Activated CD4-positive, CD25-positive, alpha-beta regulatory T cell (primary cell): Measurements from ENCODE around the gene BRD7.

Source experiments
- DNase-seq, 4 experiments: peaks; one replicate each; lab custom pipeline; 2025; lab: John Stamatoyannopoulos, UW

BRD7 gene

DNA sequence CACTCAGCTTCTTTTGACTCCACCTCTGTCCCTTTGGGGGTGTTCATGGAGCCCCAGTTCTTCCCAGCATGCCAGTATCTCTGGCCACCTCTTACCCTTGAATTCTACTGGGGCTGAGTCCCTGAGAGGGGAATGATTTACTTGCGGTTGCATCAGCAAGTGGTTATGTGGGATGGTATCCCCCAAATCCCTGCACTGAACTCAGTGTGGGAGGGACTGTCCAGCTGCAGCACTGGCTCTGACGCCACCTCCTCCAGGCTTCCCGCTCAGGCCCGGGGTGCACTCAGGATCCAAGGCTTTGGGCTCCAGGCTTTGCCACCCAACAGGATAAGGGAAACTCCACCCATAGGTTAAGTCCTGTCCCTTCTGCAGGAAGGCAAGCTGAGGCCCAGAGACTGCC lies 21.1 kb upstream of the BRD7 start:
- DNase-seq, result no peak

DNA sequence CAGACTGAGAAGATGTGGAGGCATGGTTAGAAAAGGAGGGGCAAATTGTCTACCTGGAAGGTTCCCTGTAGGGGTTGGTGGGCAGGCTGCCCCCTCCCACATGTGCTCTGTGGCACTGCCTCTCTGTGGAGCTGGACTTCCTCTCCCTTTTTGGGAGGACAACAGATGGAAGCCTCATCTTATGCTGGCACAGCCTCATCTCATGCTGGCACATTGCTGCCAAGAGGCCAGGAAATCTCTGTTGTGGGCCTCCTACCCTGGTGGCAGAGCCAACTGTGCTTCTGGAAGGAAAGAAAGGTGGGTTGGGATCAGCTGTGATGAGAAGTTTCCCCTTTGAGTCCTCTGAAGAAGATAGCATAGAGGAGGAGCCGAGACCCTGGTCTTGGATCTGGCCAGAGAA lies 19.7 kb upstream of the BRD7 start:
- no peak for DNase-seq

DNA sequence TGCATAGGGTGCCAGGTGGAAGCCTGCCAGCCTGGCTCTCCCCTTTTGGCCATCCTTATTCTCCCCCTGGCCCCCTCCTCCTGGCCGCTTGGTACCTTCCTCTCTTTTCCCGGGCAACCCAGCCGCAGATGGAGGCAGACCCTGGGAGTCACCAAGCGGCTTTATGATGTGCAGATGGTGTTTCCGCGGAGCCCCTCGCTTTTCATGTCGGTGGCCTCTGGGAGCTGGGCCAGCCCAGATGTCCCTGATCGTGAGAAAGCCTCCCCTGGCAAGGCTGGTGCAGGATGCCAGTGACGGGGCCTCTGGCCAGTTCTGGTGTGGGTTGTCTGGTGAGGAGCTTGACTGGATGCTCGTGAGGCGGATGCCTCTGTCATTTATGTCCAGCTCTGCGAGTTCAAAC lies 18.0 kb upstream of the BRD7 start:
- DNase-seq, result no peak

DNA sequence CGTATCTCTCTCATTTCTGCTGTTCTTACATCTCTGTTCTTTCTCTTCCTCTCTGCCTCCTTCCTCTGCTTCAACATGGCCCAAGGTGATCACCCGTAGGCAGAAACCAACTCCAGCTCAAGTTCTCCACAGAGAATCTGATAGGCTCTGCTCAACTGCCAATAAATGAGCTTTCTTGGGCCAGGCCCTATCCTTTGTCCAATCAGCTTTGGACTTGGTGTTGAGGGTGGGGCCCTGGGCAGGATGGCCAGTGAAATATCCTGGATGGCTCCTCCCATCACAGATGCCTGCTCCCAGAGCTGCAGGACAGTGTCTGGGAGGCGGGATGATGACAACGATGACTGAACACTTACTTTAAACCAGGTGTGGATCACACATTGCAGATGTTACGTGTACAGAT lies 17.4 kb upstream of the BRD7 start:
- DNase-seq, result no peak

DNA sequence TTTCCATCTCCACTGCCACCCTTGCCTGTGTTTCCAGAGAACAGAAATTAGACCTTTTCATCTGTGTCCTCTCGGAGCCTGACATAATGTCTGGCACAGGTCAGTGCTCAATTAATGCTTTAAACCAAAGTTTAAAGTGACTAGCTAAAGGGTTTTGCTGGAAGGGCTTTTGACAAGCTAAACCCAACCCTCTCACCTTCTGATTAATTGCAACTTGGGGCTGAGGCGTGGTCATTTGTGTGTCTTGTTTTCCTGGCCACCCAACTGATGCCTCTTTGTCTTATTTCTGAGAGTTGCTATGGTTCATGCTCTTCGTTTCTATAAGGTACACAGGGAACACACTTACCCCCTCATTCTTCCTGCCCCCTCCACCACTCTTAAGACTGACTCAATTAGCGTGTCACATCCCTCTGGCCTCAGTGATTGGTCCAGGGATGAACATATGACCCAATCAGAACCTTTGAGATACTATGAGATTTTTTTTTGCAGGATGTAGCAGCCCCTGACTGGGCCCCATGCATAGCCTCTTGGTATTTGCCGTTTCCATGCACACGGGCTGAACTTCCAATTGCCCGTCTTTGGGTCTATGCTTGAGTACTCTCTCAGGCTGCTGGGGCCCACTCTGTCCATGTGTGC lies 15.8 kb upstream of the BRD7 start:
- DNase-seq, result no peak

DNA sequence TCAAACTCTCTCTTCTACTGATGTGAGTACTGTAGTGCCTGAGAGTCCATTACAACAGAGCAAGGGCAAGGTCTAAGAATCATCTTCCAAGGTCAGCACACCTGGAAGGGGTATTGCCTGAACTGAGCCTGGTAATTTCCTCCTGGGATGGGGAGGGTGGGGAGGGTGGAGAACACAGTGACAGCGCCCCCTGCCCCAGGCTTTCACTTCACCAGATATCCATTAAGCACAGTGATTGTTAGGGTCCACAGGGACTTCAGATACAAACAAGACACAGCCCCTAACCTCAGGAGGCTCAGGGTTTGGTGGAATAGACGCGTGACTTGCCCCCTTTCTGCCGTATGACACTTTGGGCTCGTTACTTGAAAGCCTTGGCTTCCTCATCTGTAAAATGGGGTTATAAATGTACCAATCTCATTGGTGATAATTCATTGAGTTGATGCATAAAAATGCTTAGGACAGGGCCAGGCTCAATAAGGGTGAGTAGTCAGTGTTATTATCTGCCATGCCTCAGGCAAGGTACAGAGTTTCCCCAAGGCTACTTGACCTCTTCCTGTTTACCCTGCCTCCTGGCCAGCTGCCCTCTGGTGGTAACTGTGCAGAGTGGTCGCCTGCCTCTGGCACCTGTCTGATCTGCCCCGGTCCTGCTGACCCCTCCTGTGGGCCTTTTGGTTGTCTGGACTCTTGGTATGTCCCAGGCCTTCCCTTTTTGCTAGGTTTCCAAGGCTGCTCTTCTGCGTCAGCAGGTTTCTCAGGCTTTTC lies 13.1 kb upstream of the BRD7 start:
- no peak for DNase-seq

DNA sequence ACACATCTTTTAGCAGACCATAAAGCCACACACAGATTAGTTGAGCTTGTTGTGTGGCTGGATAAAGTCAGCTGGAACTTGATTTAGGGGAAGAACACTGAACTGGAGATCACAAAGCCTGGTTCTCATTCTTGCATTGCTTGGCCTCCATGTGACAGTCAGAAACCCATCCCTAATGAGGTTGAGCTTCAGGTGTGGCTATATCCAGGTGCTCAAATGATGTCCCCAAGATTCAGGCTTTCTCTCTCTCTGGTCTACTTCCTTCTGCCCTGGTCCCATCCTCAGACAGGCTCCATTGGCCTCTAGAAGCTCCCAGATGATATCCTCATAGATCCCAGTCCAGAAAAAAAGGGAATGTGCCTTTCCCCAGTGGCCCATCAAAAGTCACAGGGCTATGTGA lies 9.6 kb upstream of the BRD7 start:
- no peak for DNase-seq

DNA sequence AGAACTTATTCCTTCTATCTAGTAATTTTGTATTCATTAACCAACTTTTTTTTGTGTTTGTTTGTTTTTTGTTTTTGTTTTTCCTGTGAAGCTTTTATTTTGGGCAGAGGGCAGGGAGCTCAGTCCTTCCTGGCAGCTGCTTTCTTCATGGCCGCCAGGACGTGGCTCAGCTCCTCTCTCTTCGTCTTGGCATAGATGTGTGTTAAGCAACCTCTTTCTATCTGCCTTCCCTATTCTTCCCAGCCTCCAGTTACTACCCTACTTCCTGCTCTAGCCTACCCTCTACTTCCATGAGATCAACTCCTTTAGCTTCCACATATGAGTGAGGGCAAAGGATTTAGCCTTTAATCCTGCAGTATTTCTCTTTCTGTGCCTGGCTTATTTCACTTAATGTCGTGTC lies 8.2 kb upstream of the BRD7 start:
- no peak for DNase-seq

DNA sequence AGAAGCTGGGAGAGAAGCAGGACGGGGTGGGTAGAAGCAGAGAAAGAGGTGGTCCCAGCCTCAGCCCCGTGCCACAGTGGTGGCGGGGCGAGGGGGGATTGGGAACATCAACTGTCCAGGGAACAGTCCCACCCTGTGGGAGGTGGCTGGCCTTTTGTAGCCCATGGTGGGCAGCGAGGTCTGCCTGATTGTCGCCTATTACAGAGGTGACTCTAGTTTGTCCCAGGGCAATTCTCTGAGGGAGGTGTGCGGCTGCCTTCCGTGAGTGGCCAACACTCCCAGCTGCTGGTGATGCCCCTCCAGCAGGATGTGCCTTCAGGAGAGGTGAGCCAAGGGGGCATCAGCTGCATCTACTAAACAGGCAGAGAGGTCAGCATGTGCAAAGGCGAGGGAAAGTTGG lies 5.0 kb upstream of the BRD7 start:
- no peak for DNase-seq

DNA sequence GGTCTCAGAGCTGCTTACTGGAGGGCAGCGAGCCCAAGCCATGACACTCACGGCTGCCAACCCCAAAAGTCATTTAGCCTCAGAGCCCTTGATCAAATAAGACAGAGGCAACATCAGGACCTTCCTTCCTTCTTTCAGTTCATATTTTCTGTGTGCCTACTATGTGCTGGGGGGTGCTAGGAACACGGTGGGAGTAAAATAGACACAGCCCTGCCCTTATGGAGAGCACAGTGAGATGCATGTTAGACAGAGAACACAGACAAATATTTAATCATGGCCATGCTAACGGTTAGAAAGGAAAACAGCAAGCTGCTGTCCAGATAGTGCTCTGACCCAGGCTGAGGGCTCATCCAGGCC lies 4.5 kb upstream of the BRD7 start:
- no peak for DNase-seq

DNA sequence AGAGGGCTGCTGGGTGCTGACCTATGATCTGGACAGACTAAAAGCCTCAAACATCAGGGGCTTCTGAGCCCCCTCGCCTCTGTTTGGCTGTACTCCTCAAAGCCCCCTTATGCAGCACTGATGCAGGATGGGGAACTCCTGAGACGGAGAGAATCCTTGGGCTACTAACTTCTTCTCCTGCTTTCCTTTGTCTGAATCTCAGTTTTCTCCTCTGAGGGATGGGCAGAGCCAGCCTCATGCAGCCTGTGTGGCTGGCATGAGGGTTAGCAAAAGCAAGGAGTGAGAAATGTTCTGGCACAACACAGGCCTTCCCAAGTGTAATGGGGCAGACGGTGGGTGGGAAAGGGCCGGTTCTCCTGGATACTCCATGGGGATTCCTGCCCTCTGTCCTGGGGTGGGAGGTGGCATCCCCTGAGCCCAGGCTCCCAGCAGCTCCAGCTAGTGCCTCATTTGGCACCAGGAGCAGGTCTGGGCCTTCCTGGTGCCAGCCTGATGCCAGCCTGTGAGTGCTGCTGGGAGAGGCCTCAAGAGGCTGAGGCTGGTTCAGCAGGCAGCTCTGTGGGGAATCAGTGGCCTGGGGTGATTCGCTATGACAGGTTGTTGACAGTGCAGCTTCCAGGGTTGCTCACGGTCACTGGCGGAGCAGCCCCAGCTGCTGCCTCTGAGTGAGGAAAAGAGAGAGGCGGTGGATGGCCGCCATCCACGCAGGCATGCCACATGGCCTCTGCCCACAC lies 4.0 kb upstream of the BRD7 start:
- DNase-seq, result no peak

DNA sequence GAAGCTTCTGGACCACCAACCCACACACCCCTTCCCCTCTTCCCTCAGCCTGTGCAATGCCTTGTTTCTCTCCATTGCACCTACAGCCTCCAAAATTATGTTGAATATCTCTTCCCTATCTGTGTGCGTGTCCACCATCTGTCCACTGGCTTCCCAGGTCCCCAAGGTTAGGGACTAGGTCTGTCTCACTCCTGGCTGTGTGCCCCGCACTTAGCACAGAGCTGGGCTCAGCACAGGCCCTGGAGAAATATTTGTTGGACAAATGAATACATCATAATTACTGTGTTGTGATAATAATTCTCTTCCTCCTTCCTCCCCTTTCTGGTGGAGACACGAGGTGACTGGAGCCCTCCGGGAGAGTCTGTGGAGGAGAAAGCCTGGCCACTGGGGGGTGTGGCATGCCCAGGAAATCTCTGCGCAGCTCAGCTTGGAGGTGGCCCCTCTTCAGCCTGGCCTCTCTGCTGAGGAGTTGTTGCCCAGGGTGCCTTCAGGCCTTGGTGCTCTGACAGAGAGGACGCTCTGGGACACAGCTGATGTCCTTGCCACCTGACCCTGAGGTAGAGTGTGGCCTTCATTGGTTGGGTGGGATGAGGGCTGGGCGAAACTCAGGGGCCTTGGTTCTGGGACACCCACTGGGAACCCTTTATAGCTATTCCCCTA lies 3.3 kb upstream of the BRD7 start:
- no peak for DNase-seq

DNA sequence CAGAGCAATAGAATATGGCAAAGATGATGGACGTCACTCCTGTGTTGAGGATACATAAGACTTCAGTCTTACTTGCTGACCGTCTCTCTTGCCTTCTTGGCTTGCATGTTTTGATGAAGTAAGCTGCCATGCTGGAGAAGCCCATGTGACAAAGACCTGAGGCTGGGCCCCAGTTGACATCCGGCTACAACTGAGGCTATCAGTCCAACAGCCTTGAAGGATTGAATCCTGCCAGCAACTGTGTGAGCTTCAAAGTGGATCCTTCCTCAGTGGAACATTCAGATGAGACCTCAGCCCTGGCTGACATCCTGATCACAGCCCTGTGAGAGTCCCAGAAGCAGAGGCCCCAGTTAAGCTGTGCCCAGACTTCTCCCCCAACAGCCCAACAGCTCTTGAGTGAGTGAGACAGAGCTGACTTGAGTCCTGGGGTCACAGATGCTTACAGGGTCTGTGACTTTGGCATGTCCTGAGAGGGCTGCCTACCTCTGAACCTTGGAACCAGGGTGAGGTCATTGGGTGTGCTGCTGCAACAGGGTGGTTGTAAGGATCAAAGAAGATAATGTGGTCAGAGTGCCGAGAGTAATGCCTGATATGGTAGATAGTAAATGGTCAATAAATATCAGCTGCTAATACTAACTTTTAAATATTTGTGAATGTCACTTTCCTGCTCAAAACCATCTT lies 2.4 kb upstream of the BRD7 start:
- DNase-seq, result no peak

DNA sequence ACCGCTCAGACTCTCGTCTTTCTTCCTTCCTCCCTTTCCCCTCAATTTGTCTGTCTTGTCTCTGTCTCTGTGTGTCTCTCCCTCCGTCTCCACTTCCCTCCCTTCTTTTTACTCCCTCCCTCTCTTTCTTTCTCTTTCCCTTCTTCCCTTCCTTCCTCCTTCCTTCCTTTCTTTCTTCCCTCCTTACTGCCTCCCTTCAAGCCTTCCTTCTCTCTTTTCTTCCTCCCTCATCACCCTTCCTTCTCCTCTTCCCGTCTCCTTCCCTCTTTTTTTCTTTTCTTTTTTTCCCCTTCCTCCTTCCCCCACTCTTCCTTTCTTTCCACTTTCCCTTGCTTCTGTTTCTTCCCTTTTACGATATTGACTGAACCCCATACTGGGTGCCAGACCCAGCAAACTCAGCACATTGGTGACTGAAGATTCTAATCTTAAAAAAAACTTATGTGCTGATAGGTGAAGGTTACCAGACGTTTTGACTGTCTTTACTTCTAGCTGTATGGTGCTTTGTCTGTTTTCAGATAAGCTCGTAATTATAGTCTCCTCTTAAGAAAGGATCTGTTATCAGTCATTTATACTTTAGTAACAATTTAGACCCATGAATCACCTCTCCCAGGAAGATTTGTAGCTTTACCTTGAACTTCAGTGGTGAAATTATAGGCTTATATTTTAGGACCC lies 481 bp upstream of the BRD7 start:
- DNase-seq, result no peak

DNA sequence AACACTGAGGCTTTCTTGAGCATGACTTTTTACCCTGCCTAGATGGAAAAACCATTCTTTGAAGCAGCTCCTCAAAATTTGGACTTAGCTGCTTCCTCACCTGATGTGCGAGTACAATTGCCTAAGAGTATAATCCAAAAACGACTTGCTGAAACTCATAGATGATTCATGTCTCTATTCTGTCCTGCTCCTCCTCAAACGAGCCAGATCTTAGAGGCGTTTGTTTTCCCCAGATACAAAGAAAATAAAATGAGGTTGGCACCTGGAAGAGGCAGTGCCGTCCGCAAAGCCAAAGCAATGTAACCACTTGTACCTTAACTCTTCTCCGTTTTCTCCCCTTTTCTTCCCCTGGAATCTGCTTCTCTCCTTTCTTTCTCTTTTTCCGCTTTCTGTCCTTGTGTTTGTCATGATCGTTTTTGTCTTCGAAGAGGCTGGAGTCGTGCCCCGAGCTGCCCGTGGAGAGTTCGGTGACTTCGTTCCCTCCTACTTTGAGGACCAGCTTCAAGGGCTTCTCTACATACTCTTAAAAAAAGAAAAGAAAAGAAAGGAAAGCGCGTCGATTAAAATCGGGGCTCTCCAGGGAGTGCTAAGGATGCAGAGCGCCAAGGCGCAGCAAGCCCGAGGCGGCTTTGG lies 895 bp downstream of the BRD7 start:
- no peak for DNase-seq

DNA sequence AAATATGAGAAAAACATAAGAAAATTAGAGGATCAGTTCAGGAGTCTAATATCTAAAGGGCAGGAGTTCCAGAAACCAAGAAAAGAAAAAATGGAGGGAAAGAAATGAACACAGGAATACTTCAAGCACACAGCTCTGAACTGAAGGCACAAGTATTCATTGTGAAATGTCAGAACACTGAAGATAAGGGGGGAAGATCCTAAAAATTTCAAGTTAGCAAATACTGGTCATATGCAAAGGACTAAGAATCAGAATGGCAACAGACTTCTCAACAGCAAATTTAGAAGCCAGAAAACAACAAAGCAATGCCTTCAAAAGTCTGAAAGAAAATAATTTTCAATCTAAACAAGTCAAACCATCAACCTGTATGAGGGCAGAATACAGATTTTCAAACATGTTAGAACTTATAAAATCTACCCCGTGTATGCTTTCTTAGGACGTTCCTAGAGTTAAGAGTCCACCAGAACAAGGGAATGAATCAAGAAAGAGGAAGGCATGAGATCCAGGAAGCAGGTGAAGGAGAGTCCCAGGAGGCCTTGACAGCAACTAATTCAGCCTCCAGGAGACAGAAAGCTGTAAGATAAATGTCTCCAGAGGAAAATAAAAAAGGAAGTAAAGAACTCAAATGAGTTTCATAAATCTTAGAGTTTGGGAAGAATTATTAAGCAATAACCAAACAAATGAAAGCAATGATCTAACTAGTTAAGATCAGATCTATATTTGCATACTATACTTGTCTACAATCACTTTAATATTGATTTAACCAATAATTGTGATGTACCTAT lies 2.8 kb downstream of the BRD7 start:
- no peak for DNase-seq

DNA sequence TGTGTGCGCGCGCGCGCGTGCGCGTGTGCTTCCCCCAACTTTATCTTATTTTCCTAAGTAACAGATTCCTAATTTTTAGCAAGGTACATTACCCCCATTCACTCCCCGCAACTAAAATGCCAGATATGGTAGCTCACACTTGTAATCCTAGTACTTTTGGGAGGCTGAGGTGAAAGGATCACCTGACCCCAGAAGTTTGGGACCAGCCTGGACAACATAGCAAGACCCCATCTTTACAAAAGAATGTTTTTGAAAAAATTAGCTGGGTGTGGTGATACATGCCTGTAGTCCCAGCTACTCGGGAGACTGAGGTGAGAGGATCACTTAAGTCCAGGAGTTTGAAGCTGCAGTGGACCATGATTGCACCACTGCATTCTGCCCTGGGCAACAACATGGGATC lies 5.1 kb downstream of the BRD7 start:
- no peak for DNase-seq

DNA sequence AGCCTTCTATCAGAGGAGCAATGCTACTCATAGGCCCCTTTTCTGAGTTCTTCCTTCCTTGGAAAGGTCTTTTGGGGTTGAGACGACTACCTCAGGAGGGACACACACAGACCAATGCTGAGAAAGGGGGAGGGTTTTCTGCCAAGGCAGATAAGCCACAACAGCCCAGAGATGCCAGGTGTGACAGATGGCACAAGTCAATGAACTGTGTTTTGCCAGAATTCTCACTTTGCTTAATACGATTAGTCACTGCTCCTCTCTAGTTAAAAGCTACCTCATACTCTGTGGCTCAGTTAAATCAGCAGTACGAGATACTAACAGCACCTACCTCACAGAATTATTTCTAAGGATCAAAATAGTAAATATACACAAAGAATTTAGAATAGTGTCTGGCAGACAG lies 8.0 kb downstream of the BRD7 start:
- no peak for DNase-seq

DNA sequence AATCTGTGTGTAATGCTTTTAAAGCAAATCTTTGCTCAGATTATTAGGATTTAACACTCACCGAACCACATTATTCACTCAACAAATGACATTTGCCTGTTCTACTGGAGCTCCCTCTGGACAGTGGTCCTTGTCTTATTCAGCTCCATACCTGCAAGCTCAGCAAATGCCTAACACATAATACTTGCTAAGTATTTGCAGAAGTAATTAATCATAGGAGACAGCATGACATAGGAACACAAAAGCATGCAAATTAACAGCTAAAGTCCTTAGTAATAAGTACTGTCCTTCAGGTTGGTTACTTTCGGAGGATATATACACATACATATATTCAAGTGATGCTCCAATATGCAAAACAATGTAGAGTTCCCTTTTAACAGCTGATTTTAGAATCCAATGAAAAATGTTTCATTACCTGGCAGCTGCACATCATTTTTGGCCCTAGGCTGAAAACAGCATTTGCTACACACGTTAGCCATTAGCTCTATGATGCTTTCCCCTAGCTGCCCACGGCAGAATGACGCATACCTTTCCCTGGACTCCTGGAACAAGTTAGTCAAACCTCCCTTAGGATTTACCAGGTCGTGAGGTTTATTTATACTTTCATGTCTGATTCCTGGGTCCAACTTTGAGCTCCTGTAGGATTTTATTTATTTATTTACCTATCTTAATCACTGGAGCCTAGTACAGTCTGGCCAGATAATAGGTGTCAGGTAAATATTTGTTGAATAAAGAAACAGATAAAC lies 8.6 kb downstream of the BRD7 start:
- DNase-seq, result no peak

DNA sequence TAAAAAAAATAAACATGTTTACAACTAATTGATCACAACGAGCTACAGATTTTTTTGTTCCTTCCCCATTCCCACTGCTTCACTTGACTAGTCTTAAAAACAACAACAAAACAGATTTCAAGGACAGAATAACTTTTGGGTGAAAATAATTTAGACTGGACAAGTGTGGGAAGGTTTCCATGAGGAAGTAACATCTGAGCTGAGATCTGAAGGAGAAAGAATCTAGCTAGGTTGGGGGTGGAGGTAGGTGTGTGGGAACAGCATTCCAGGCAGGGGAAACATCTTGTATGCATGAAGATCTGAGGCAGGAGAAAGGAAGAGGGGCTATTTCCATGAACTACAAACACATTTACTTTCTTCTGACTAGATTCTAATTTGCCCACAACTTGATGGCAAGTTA lies 9.2 kb downstream of the BRD7 start:
- DNase-seq, result no peak
